DMS114 treated with DMSO at 0.1 percent for 48 hours (cell line): Measurements from ENCODE around the gene COLEC11.
"Not testable (repeated sequence)": the region's sequence is repeated elsewhere in the genome, so short reads cannot be mapped to it uniquely, and the experiment has no call there.

ENCODE experiments used
- DNase-seq: peaks from one replicate; lab custom pipeline; 2025; ENCODE audit not compliant: unreplicated experiment; lab: John Stamatoyannopoulos, UW

The COLEC11 gene

GRCh38 chr2:3622967-3623366 lies 28.1 kb downstream of the COLEC11 start:
- no peak for DNase-seq

- DNase-seq, result no peak
These were observed 29.3 kb downstream of the COLEC11 start for GRCh38 chr2:3624059-3624794.

GRCh38 chr2:3625186-3625585 lies 30.3 kb downstream of the COLEC11 start:
- no peak for DNase-seq

GRCh38 chr2:3626118-3626811 lies 31.4 kb downstream of the COLEC11 start:
- DNase-seq, result no peak

- no peak for DNase-seq
These were observed 32.0 kb downstream of the COLEC11 start for GRCh38 chr2:3626812-3627499.

- no peak for DNase-seq
These were observed 32.7 kb downstream of the COLEC11 start for GRCh38 chr2:3627500-3628100.

- DNase-seq, result no peak
These were observed 33.3 kb downstream of the COLEC11 start for GRCh38 chr2:3628241-3628679.

- no peak for DNase-seq
These were observed 33.9 kb downstream of the COLEC11 start for GRCh38 chr2:3628800-3629199.

- DNase-seq, result no peak
These were observed 35.7 kb downstream of the COLEC11 start for GRCh38 chr2:3630631-3631030.

GRCh38 chr2:3631161-3631850 lies 36.4 kb downstream of the COLEC11 start:
- no peak for DNase-seq

GRCh38 chr2:3631851-3632659 lies 37.1 kb downstream of the COLEC11 start:
- no peak for DNase-seq

GRCh38 chr2:3633089-3633981 lies 38.4 kb downstream of the COLEC11 start:
- no peak for DNase-seq

GRCh38 chr2:3633982-3634595 lies 39.2 kb downstream of the COLEC11 start:
- no peak for DNase-seq

- no peak for DNase-seq
These were observed 39.7 kb downstream of the COLEC11 start for GRCh38 chr2:3634596-3635121.

GRCh38 chr2:3635171-3635974 lies 40.5 kb downstream of the COLEC11 start:
- DNase-seq, result no peak

GRCh38 chr2:3635975-3636327 lies 41.0 kb downstream of the COLEC11 start:
- DNase-seq, result not testable (repeated sequence)

GRCh38 chr2:3636586-3637310 lies 41.8 kb downstream of the COLEC11 start:
- no peak for DNase-seq
